Amniotic stem cell (primary cell): ENCODE results near the gene PEA15.

Experiments used
- DNase-seq: peaks from one replicate; lab custom pipeline; 2025; lab: John Stamatoyannopoulos, UW

PEA15 gene

DNA sequence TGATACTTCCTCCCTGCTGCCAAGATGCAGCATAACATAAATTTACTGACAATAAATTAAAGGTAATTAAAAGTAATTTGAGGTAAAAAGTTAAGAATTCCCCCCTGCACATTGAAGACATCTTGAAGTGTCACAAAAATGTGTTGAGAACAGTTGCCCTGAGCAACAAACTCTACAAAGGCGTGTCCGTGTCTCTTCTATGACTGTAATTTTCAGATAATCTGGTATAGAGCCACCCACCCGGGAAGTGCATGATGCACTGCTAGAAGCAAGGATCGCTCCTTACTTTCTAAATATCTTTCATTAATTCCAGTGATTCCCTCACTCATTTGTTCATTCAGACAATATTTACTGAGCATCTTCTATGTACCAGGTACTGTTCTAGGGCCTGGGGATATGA lies 25.8 kb upstream of the PEA15 start:
- DNase-seq = no peak

DNA sequence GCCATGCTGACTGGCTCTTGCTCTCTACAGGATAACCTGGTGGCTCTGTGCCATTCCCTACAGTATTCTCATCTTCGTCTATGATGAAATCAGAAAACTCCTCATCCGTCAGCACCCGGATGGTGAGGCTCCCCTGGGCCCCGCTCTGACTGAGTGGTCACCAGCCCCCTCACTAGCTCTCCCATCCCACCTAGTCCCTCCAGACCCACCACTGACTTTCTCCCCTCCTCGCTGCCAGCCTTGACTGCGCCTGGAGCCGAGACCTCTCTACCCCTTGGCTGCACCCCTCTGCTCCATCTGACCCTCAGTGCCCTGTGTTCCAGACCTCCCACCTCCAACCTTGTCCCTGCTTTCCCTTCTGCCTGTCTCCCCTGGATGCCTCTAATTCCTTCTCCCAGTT lies 18.9 kb upstream of the PEA15 start:
- DNase-seq = no peak

GRCh38 chr1:160186729-160187128 lies 18.5 kb upstream of the PEA15 start:
- DNase-seq = no peak

DNA sequence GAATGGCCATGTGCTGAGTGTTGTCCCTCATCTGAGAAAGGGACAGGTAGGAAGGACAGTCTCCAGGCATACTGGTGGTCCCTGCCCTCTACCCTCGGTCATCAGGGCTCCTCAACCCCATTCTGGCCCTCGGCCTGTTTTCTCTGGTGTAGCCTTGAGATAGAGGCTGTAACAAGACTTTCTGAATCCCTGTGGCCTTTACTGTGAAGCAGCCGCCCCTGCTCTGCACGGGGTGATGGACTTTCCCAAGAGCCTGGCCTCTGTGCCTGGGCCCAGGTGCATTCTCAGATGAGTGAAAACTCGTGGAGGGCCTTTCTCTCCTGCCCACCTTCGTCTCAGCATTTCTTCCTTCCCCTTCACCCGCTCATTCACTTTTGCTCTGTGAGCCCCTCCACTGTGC lies 17.8 kb upstream of the PEA15 start:
- no peak for DNase-seq

DNA sequence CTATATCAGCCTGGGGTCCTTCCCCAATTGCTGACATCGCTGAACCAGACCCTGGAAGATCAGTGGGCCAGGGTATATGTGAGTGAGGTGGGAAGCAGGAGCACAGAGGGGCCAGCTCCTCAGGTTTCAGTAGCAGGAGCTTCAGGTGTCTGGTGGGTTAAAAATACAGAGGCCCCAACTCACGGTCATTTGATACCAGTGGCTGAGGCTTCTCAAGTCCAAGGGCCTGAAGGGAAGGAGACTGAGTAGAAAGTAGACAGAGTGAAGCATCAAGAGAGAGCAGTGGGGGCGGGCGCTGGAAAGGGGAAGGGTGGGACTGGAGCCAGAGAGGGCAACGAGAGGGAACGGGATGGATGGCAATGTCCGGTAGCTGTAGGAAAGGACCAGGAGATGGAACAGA lies 16.8 kb upstream of the PEA15 start:
- no peak for DNase-seq

GRCh38 chr1:160189649-160190625 lies 15.2 kb upstream of the PEA15 start, which contains the start of gene CASQ1:
Gene CASQ1, plus strand, starts transcription at chr1:160190575. Its CDS starts 177 bp downstream, at chr1:160190752.
- DNase-seq = no peak

GRCh38 chr1:160191756-160192155 lies 13.4 kb upstream of the PEA15 start:
- no peak for DNase-seq

DNA sequence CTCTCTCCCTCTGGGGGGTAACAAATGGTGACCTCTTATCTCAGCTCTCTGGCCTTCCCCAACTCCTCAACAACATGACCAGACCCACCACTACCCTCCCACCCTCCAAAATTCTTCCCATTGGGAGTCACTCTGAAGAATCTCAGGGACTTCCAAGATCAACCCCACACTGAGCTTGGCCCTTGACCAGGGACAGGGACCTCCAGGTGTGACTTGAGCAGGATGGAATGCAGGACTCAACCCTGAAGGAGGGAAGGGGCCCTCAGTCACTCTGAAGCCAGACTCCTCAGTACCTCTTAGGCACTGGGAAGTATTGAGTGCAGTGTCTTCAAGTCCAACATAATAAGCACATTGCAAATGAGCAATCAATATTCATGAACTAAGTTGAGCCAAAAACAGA lies 12.9 kb upstream of the PEA15 start:
- DNase-seq = no peak

DNA sequence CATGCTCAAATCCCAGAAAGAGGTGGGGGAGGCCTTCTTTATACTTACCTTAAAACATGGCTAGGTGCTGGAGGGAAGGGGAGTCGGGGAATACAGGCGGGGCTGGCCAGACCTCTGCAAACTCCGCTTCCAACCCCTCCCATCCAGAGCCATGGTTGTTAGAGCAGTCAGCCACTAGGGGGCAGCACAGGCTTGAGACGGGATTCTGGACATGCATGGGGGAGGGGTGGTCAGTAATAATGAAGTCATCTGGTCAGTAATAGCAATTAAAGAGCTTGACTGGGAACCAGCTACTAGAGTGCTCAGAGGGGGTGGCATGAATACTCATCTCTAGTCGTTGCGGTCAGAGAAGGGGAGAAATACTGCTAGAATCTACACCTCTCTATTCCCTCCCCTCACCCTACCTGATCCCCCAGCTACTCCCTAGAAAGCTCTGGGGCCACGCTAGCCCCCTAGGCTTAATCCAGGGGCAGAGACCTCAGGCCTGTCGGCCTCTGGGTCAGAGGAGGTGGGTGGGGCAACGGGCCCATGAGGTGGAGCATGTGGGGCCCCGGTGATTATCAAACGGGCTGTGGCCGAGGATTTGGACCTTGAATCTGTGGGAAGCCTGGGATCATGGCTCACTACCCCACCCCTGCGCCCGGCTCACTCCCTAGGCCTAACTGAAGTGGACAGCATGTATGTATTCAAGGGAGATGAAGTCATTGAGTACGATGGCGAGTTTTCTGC lies 11.9 kb upstream of the PEA15 start:
- peak; percentile 81 for DNase-seq

- DNase-seq = no peak
These were observed 11.1 kb upstream of the PEA15 start for GRCh38 chr1:160193832-160194736.

DNA sequence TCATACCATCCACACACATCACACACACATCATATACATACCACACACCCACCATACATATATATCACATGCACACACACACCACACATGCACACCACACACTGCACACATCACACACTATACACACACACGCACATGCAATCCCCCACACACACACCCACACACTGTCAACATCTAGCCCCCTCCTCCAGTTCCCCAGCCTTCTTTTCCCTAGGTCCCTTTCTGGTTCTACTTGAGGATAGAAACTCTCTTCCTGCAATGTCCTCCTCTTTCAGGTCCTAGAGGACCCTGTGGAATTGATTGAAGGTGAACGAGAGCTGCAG lies 10.5 kb upstream of the PEA15 start:
- DNase-seq = no peak

- DNase-seq = no peak
These were observed 9.0 kb upstream of the PEA15 start for GRCh38 chr1:160196143-160196542.

- no peak for DNase-seq
These were observed 8.0 kb upstream of the PEA15 start for GRCh38 chr1:160197231-160197630.

DNA sequence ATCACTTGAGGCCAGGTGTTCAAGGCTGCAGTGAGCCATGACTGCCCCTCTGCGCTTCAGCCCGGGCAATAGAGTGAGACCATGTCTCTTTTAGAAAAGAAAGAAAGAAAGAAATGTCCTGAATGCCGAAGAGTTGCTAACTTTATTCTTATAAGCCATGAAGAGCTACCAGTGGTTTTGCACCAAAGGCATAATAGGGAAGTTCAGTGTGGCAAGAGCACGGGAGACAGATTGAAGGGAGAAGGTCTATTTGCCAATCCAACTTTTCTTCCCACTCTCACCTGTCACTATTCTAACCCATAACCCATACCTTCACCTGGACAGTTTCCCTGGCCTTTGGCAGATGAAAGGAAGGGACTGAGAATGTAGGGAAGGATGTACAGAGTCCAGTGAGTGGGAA lies 4.4 kb upstream of the PEA15 start:
- DNase-seq = no peak

- DNase-seq = no peak
These were observed 500 bp upstream of the PEA15 start for GRCh38 chr1:160204526-160205241.

GRCh38 chr1:160206036-160206389 lies 829 bp downstream of the PEA15 start:
- DNase-seq = peak; percentile 25

DNA sequence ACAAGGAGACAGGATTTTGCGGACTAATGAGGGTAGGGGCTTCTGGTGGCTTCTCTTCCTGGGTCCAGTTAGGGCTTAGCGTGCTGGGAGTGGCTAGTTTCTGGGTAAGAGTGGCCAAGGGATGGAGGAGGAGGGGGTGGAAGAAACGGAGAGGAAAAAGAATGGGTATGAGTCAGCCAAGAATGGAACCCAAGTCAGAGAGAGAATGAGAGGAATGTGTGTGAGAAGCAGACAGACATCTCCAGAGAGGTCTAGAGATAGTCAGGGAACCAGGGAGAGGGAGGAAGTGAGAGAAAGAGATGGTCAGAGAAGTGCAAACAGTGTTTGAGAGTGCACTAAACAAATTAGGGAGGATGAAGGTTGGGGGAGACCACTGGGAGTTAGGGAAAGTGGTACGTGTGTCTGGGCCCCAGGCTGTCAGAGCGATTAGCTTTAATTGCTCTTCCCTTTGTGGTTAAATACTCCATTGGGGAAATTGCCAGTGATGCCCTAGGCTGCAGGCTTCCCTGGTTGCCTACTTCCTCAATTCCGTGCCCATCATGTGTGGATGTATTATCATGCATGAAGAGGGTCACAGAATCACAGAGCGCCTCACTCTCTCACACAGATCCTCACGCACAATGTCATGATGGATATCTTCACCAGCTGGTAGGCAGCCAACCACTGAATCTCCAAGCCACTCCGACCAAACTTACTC lies 1.4 kb downstream of the PEA15 start:
- peak; percentile 68 for DNase-seq

GRCh38 chr1:160207118-160207650 lies 2.0 kb downstream of the PEA15 start:
- DNase-seq = no peak

GRCh38 chr1:160207771-160208556 lies 2.8 kb downstream of the PEA15 start:
- no peak for DNase-seq
